Brain microvascular endothelial cell (primary cell): Measurements from ENCODE around the gene IDNK.

Source experiments
- DNase-seq: peaks from one replicate; pipeline ENCODE4 v3.0.0-alpha.2; 2020
- H3K27ac ChIP-seq: fragments of 250-450 bp; sonication (Bioruptor Pico); 2 replicates; pipeline ENCODE4 v1.5.1; 2020; ENCODE audit warnings: mild to moderate bottlenecking, moderate library complexity
- H3K27me3 ChIP-seq: fragments of 250-450 bp; sonication (Bioruptor Pico); replicated peaks from 2 replicates; pipeline ENCODE4 v1.5.1; 2020; ENCODE audit warnings: mild to moderate bottlenecking
- H3K36me3 ChIP-seq: fragments of 250-450 bp; sonication (Bioruptor Pico); replicated peaks from 2 replicates; pipeline ENCODE4 v1.5.1; 2020; ENCODE audit warnings: mild to moderate bottlenecking
- H3K4me3 ChIP-seq: 2 replicates; pipeline ENCODE4 v1.5.1; 2011; ENCODE audit warnings: low read depth, mild to moderate bottlenecking, control low read depth, low read length, moderate library complexity
- in situ Hi-C: cut with HindIII; loops from 2 replicates; pipeline ENCODE4 v1.10.0; 2017; ENCODE audit warnings: low sequenced_read_pairs, low pct_ligation_motif_present
- TF ChIP-seq, protein P1 (sequence below): IDR thresholded peaks from 2 replicates; pipeline ENCODE4 v1.5.1; 2011; ENCODE audit warnings: low read depth, mild to moderate bottlenecking, moderate library complexity, low read length, control low read depth, inconsistent platforms; ENCODE audit errors: missing control alignments

IDNK gene

DNA sequence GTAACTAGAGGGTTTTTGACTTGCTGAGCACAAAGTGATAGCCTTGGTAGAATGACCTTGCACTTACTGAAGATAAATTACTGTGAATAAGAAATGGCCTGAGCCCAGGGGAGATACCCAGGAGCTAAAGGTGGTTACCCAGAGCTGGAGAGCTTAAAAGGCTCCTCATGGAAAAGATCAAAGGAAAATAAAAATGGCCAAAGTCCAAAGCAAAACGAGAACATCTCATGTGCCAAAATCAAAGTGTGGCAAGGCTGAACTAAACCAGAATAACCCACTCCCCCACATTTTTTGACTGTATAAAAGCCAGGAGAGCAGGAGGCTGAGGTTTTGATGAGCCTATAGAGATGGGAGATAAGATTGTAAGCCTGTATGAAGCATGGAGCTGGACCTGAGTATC is 14.4 kb downstream of the IDNK start:
- in situ Hi-C loops = no loop called here
- no peaks in the 10 kb centered on the region for H3K36me3 ChIP-seq
- DNase-seq = no peak
- no peak overlapping the region for H3K4me3 ChIP-seq
- TF ChIP-seq, protein P1, sequence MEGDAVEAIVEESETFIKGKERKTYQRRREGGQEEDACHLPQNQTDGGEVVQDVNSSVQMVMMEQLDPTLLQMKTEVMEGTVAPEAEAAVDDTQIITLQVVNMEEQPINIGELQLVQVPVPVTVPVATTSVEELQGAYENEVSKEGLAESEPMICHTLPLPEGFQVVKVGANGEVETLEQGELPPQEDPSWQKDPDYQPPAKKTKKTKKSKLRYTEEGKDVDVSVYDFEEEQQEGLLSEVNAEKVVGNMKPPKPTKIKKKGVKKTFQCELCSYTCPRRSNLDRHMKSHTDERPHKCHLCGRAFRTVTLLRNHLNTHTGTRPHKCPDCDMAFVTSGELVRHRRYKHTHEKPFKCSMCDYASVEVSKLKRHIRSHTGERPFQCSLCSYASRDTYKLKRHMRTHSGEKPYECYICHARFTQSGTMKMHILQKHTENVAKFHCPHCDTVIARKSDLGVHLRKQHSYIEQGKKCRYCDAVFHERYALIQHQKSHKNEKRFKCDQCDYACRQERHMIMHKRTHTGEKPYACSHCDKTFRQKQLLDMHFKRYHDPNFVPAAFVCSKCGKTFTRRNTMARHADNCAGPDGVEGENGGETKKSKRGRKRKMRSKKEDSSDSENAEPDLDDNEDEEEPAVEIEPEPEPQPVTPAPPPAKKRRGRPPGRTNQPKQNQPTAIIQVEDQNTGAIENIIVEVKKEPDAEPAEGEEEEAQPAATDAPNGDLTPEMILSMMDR = no peak
- no peak overlapping the region for H3K27ac ChIP-seq
- H3K27me3 ChIP-seq = no peaks in the 10 kb centered on the region

DNA sequence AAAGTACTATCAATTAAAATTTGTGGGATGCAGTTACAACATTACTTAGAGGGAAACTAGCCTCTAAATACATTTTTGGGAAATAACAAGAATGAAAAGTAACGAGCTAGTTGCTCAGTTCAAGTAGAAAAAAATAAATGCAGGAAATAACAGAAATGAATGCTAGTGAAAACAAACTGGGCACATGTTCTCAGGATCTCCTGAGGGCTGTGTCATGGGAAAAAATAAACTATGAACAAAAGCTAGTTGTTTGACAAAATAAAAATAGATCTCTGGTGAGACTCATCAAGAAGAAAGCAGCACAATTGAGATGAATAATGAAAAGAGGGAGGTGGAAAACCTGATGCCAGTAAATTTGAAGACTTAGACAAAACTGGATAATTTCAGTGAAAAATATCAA is 16.3 kb downstream of the IDNK start:
- Histone ChIP-seq H3K27me3 (no peaks in the 10 kb centered on the region), H3K4me3 (no peak overlapping the region), H3K27ac (no peak overlapping the region), H3K36me3 (no peaks in the 10 kb centered on the region)
- in situ Hi-C loops = no loop called here
- TF ChIP-seq, protein P1 = no peak
- DNase-seq = no peak

DNA sequence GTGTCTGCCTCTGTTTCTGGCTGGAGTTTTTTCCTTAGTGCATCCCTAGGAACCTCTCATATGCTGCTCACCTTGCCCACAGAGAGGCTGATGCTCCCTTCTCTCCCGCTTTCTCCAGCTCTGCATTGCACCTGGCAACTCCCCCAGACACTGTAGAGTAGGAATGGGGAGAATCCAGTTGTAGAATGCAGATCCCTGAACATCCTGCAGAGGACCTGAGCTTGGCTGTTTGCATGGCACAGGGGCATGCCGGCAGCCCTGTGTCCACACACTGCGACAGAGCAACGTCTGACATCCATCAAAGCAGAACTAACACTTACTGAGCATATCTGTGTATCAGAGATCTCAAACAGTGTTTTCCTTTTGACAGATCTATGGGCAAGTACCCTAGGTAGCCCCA is 19.9 kb downstream of the IDNK start:
- H3K4me3 ChIP-seq = no peak overlapping the region
- in situ Hi-C loops = no loop called here
- TF ChIP-seq, protein P1 = no peak

DNA sequence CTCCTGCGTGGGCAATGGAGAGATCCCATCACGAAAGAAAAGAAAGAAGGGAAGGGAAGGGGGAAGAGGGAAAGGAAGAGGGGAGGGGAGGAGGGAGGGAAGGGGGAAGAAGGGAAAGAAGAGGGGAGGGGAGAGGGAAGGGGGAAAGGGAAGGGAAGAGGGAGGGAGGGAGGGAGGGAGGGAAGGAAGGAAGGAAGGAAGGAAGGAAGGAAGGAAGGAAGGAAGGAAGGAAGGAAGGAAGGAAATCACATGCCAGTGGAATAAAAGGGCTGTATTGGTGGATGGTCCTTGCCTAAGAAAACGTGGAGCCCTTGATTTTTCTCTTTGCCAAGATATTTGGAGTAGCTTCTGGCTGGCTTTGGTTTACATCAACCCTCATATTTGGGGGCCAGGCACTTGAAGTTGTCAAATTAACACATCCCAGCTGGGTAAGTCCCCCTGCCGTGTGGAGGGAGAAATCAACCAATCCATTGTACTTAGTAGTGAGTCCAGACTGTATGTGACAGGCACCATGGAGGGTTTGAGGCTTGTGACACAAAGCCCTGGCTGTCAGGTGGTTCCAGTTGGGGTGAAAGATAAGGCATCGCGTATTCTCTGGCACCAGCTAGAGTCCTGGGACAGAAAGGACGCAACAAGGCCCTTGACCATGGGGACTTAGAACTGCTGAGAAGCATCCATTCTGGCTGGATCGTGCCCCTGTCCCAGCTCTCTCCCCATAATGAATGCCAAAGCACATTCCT is 23.7 kb downstream of the IDNK start:
- in situ Hi-C loops = no loop called here
- Histone ChIP-seq H3K36me3 (peaks cover 9% of the 10 kb centered on the region), H3K27ac (no peak overlapping the region), H3K27me3 (no peaks in the 10 kb centered on the region), H3K4me3 (no peak overlapping the region)
- DNase-seq = no peak
- TF ChIP-seq, protein P1 = no peak

More for the DNA sequence above, 19.9 kb downstream of the IDNK start:
- Histone ChIP-seq H3K27ac (no peak overlapping the region), H3K36me3 (peaks cover 3% of the 10 kb centered on the region), H3K27me3 (no peaks in the 10 kb centered on the region)
- DNase-seq = no peak

DNA sequence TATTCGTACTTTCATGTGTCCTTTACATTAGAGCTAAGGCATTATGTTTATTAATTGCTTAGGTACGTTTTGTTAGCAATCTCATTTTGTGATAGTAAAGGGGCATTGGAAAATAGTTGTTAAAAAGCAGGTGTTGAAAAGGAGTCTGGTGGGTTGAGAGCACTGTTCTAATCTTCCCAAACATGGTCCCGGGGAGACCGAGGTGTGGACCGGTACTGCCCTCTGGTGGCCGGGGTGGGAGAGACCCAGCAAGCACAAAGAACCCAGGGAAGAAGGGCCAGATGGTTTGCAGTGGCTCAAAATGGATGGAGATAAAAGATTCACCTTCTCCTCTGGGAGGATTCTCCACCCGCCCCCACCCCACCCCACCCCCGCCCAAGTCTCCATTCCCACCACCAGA is 26.1 kb downstream of the IDNK start:
- peaks cover 26% of the 10 kb centered on the region for H3K36me3 ChIP-seq
- H3K4me3 ChIP-seq = no peak overlapping the region
- TF ChIP-seq, protein P1 = peak; percentile 85
- no peaks in the 10 kb centered on the region for H3K27me3 ChIP-seq
- H3K27ac ChIP-seq = no peak overlapping the region
- in situ Hi-C loops = no loop called here
- peak; percentile 40 for DNase-seq

DNA sequence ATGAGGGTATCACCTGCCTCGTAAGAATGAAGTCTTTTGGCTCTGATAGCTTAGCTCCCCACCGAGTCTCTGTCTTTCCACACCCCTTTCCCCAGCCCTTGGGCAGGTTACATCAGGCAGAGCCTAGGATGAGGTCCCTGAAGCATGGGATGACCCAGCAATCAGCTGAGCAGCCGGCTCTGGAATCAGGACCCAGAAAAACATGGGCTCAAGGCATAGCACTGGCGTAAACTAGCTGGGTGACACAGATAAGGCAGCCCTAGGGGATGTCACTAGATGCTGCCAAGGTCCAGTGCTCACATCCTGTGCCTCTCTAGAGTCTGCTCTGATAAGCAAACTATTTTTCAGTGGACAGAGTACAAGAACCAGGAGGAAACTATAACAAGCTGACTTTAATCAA is 26.6 kb downstream of the IDNK start:
- H3K4me3 ChIP-seq = no peak overlapping the region
- in situ Hi-C loops = no loop called here
- no peaks in the 10 kb centered on the region for H3K27me3 ChIP-seq
- DNase-seq = no peak
- H3K36me3 ChIP-seq = peaks cover 30% of the 10 kb centered on the region
- TF ChIP-seq, protein P1 = no peak
- H3K27ac ChIP-seq = no peak overlapping the region
